Measurements from ENCODE around the gene ALPG. TPM values are rescaled to one million over a fixed set of nuclear protein-coding genes. Genes with fewer than 3 reads are reported as not detected.
"Not testable (repeated sequence)": the region's sequence is repeated elsewhere in the genome, so short reads cannot be mapped to it uniquely, and the experiment has no call there.

The ALPG gene
- total RNA-seq, 1 donor from 2014 or later, result not detected

GRCh38 chr2:232400256-232401015 is 6.2 kb upstream of the ALPG start:
- Mint-ChIP-seq H3K27ac (ENCODE audit: unreplicated experiment) (no peak overlapping the region), H3K4me3 (ENCODE audit: unreplicated experiment) (no peak overlapping the region), H3K36me3 (ENCODE audit: unreplicated experiment) (no peaks in the 10 kb centered on the region), H3K27me3 (ENCODE audit: unreplicated experiment) (peaks cover 6% of the 10 kb centered on the region), H3K4me1 (ENCODE audit: unreplicated experiment) (peaks cover 23% of the 10 kb centered on the region), H3K9me3 (ENCODE audit: unreplicated experiment) (no peaks in the 10 kb centered on the region)
- no peak for TF ChIP-seq CTCF (IDR thresholded peaks at IDR 0.05)
- DNase-seq (ENCODE audit: extremely low spot score, unreplicated experiment), result no peak

GRCh38 chr2:232402518-232402917 is 4.1 kb upstream of the ALPG start:
- Mint-ChIP-seq H3K4me3 (ENCODE audit: unreplicated experiment) (no peak overlapping the region), H3K27ac (ENCODE audit: unreplicated experiment) (no peak overlapping the region), H3K9me3 (ENCODE audit: unreplicated experiment) (no peaks in the 10 kb centered on the region), H3K27me3 (ENCODE audit: unreplicated experiment) (peaks cover 6% of the 10 kb centered on the region), H3K36me3 (ENCODE audit: unreplicated experiment) (no peaks in the 10 kb centered on the region), H3K4me1 (ENCODE audit: unreplicated experiment) (peaks cover 15% of the 10 kb centered on the region)
- no peak for TF ChIP-seq CTCF (IDR thresholded peaks at IDR 0.05)
- DNase-seq (ENCODE audit: extremely low spot score, unreplicated experiment), result no peak

- Mint-ChIP-seq H3K27me3 (ENCODE audit: unreplicated experiment) (peaks cover 7% of the 10 kb centered on the region), H3K27ac (ENCODE audit: unreplicated experiment) (no peak overlapping the region)
- no peak for TF ChIP-seq CTCF (IDR thresholded peaks at IDR 0.05)
Observed at GRCh38 chr2:232405943-232406510, 617 bp upstream of the ALPG start.

GRCh38 chr2:232407428-232408150 is 945 bp downstream of the ALPG start:
- not testable (repeated sequence) for H3K27ac Mint-ChIP-seq (ENCODE audit: unreplicated experiment); H3K4me1 Mint-ChIP-seq (ENCODE audit: unreplicated experiment); H3K36me3 Mint-ChIP-seq (ENCODE audit: unreplicated experiment); DNase-seq (ENCODE audit: extremely low spot score, unreplicated experiment); H3K4me3 Mint-ChIP-seq (ENCODE audit: unreplicated experiment); H3K9me3 Mint-ChIP-seq (ENCODE audit: unreplicated experiment)
- peaks cover 13% of the 10 kb centered on the region for H3K27me3 Mint-ChIP-seq (ENCODE audit: unreplicated experiment)

More at GRCh38 chr2:232405943-232406510, 617 bp upstream of the ALPG start:
- no peak for DNase-seq (ENCODE audit: extremely low spot score, unreplicated experiment)
- no peaks in the 10 kb centered on the region for H3K9me3 Mint-ChIP-seq (ENCODE audit: unreplicated experiment)
- no peak overlapping the region for H3K4me3 Mint-ChIP-seq (ENCODE audit: unreplicated experiment)
- H3K36me3 Mint-ChIP-seq (ENCODE audit: unreplicated experiment), result no peaks in the 10 kb centered on the region
- peaks cover 2% of the 10 kb centered on the region for H3K4me1 Mint-ChIP-seq (ENCODE audit: unreplicated experiment)

- H3K9me3 Mint-ChIP-seq (ENCODE audit: unreplicated experiment), result not testable (repeated sequence)
- peaks cover 20% of the 10 kb centered on the region for H3K27me3 Mint-ChIP-seq (ENCODE audit: unreplicated experiment)
Observed at GRCh38 chr2:232408269-232408668, 1.6 kb downstream of the ALPG start.

GRCh38 chr2:232409617-232410016 is 3.0 kb downstream of the ALPG start:
- not testable (repeated sequence) for H3K27ac Mint-ChIP-seq (ENCODE audit: unreplicated experiment); H3K9me3 Mint-ChIP-seq (ENCODE audit: unreplicated experiment); H3K36me3 Mint-ChIP-seq (ENCODE audit: unreplicated experiment); DNase-seq (ENCODE audit: extremely low spot score, unreplicated experiment); H3K4me3 Mint-ChIP-seq (ENCODE audit: unreplicated experiment); H3K4me1 Mint-ChIP-seq (ENCODE audit: unreplicated experiment)
- peaks cover 30% of the 10 kb centered on the region for H3K27me3 Mint-ChIP-seq (ENCODE audit: unreplicated experiment)

More at GRCh38 chr2:232408269-232408668, 1.6 kb downstream of the ALPG start:
- H3K4me1 Mint-ChIP-seq (ENCODE audit: unreplicated experiment); H3K27ac Mint-ChIP-seq (ENCODE audit: unreplicated experiment); H3K4me3 Mint-ChIP-seq (ENCODE audit: unreplicated experiment); DNase-seq (ENCODE audit: extremely low spot score, unreplicated experiment); H3K36me3 Mint-ChIP-seq (ENCODE audit: unreplicated experiment): not testable (repeated sequence)

All from osteocyte (in vitro differentiated cells).